Measurements from ENCODE around the gene TFF1.

DNA sequence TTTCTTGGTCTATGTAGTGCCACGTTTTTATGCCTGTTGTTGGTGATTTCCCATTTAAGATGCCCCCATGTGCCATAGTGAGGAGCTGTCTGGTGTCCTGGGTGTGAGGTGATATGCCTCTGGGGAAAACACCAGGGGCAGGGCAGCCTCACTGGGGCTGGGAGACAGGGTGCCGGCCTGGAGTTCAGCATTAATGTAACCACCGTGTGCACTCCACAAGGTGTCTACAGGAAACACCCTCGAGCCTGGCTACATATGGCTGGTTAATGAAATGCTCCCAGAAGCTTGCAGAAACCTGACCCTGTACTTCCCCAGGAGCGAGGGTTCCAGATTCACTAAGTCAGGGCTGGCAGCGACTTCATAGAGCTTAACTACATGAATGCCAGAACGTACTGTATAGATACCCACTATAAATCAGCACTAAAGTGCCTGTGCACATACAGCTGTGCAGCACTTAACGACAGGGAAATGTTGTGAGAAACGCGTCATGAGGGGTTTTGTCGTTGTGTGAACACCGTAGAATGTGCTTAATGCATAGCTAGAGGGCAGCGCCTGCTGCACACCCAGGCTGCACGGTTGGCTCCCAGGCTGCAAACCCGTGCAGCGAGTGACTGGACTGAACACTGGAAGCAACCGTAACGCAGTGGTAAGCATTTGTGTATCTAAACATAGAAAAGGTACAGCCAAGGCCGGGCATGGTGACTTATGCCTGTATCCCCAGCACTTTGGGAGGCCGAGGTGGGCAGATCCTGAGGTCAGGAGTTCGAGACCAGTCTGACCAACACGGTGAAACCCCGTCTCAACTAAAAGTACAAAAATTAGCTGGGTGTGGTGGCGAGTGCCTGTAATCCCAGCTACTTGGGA, 25.9 kb downstream of the TFF1 start:
- no peak for TF ChIP-seq CTCF (IDR thresholded peaks at IDR 0.05)
- no peak for TF ChIP-seq POLR2A (IDR thresholded peaks at IDR 0.05)

Measured in thyroid gland (tissue), 4 donors.